M059J (cell line): ENCODE data around the gene MAGI1. TPM values are rescaled to one million over a fixed set of nuclear protein-coding genes. Genes with fewer than 3 reads are reported as not detected.

Source experiments
- DNase-seq: peaks from one replicate; pipeline ENCODE4 v3.0.0-alpha.2; 2012; ENCODE audit warnings: low read depth
- total RNA-seq: library from RNA; depleted of rRNA; stranded (reverse); fragments of >200 nt; shearing (Covaris generic); gene quantifications from 2 replicates; pipeline ENCODE4 v1.2.3, GENCODE V29; 2014

MAGI1 gene
- total RNA-seq, 1 experiment from 2014 or later = 2.8 TPM

GRCh38 chr3:65972765-65973164 is 66.0 kb downstream of the MAGI1 start:
- DNase-seq = no peak

DNA sequence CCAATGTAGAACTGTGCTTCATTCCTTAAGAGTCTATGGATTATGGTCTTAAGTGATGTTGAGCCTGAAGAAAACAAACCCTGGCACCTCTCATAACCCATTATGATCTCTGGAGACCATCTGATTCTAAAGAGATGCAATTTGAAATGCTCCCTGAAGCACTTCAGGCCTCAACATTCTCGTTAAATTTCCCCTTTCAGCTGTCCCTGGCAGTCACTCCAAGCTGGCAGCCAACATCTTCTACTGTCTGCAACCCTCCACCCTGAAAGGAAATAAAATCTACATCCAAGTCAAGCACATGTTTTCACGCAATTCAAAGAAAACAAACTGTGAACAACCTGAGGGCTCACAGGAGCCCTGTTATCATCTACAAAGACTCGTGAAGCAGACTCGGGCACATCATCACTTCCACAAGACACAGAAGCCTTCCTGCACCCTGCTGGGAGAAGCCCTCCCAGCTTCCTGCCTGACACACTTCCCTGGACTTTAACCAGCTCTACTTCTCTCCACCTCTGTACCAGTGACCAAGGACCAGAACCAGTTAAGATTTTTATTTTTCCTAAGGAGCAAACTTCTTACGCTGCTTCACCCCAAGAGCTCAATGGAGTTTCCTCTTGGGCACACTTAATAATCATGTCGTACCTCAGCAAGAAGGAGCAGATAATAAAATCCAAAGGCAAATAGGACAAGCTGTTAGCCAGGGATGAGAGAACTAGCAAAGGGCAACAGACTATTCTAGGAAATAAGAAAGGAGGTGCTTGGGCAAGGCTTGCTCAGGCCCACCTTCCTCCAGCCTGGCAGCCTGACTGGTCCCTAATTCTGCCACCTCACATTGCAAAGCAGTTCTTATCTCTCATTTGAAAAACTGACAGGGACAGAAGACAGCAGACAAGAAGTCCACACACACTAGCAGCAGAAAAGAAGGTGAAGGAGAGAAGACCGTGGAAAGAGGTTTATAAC is 67.1 kb downstream of the MAGI1 start:
- no peak for DNase-seq

DNA sequence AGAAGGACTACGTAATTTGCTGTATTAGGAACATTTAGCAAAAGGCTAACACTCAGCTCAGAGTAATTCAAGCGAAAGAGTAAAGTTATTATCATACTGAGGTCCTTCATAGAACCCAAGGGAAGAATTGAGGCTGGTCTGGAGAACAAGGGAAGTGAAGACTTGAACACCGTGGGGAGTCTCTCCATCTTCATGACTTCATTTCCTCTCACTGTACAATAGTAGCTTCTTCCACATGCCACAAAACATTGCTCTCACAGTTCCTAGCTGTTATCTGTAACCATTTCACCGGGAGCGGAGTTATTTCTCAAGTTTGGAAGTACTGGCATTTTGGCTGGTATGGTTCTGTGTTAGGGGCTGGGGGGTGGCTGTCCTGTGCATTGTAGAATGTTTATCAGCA is 69.7 kb downstream of the MAGI1 start:
- no peak for DNase-seq

GRCh38 chr3:65967451-65967850 is 71.3 kb downstream of the MAGI1 start:
- no peak for DNase-seq

DNA sequence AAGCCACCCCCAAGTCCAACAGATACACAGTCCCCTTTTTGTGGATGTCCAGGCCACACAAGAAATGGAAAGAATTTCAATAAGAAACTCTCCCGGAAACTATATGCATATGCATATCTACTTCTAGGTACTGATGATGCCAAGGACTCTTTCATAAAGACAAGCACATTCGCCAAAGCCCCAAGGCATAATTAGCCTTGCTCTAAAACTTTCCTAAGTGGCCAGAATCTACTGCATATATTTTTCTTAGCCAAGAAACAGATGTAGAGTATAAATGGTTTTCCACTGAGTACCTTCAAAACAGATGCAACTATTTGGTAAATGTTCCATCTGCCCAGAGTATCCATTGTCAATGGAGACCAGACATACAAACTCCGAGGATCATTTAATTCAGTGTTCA is 73.9 kb downstream of the MAGI1 start:
- DNase-seq = no peak

DNA sequence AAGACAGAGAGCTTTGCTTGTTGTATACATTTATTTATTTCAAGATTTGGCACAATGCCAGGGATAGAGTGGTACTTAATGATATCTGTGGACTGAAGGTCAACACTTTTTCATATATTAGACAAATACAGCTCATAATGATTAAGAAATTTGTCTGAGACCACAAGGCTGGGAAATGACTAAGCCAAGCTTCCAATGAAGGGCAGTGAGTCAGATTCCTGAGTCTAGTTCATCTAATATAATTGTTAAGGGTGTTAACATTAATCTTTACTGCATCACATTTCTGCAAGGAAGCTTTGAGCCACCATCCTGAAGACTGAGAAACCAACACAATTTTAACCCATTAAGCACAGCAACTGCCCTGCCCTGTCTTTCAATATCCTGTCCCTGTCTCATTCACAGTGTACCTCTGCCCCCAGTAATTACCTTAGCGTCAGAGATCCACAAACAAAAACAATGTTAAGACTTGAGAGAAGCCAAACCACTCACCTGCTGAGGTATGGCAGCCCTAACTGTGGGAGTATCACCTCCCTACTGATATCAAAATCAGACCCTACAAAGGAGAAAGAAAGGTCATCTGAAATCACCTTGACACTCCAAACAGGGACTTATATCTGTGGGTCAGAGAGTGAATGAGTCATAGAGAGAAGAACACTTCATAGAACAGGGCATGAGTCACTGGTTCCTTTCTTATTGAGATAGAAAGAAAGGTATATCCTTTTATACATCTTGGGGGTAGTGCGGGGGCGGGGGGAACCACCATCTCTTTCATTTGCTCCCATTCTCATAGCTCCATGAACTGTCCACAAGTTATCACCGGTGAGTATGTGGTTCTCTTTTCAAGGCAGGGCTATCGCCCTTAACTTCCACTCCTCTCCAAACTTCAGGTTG is 74.7 kb downstream of the MAGI1 start:
- DNase-seq = peak; percentile 89

- no peak for DNase-seq
Measured at GRCh38 chr3:65961733-65962132, 77.0 kb downstream of the MAGI1 start.

- no peak for DNase-seq
Measured at GRCh38 chr3:65961128-65961527, 77.6 kb downstream of the MAGI1 start.

- no peak for DNase-seq
Measured at GRCh38 chr3:65960087-65960486, 78.6 kb downstream of the MAGI1 start.

- DNase-seq = no peak
Measured at GRCh38 chr3:65958216-65958615, 80.5 kb downstream of the MAGI1 start.

GRCh38 chr3:65955792-65956477 is 82.8 kb downstream of the MAGI1 start:
- peak; percentile 69 for DNase-seq

GRCh38 chr3:65953881-65954733 is 84.6 kb downstream of the MAGI1 start:
- DNase-seq = peak; percentile 32

GRCh38 chr3:65953301-65953812 is 85.4 kb downstream of the MAGI1 start:
- no peak for DNase-seq

DNA sequence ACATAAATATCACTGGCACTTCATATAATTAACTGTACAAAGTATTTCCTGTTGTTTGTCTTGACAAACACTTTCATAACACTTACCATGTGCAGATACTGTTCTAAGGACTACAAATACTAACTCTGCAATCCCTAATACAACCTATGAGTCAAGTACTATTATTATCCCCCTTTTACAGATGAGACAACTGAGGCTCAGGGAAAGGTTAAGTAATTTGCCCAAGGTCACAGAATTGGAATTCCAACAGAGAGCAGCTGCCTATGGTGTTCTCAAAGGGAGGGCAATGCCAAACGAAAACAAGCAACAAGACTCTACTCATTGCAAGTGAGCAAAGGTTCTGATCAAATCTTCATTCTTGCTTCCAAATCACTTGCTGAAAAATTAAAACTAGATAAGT is 85.9 kb downstream of the MAGI1 start:
- DNase-seq = no peak

GRCh38 chr3:65951836-65952505 is 86.7 kb downstream of the MAGI1 start:
- DNase-seq = peak; percentile 53

DNA sequence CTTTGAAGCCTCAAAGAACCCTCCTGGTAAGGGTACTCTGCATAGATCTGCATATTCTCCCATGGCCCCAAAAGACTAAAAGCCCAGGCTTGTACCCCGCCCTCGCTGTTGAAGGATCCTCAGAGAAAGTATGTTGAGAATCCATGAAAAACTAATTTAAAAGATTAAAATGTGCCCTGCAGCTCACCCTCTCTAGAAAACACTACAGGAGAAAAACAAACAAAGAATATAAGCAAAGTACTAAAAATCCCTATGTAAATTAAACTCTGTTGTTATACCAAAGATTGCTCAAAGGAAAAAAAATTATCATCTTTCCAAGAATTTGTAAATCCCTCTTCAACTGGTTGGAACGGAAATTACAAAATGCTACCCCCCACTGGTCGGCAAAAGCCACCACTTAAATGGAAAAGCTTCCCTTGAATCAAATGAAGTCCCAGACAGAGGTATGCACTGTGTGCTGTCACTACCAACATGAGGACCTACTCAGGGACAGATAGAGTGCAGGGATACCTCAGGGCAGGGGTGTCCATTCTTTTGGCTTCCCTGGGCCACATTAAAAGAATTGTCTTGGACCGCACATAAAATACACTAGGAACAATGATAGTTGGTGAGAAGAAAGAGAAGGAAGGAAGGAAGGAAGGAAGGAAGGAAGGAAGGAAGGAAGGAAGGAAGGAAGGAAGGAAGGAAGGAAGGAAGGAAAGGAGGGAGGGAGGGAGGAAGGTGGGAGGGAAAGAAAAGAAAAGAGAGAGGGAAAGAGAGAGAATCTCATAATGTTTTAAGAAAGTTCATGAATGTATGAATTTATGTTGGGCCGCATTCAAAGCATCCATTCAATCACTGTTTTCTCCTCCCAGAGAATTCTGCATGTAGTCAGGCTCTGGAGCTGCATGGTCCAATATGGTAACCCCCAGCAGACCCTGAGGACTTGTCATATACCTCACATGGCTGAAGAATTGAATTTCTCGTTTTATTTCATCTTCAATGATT is 88.1 kb downstream of the MAGI1 start:
- DNase-seq = no peak

DNA sequence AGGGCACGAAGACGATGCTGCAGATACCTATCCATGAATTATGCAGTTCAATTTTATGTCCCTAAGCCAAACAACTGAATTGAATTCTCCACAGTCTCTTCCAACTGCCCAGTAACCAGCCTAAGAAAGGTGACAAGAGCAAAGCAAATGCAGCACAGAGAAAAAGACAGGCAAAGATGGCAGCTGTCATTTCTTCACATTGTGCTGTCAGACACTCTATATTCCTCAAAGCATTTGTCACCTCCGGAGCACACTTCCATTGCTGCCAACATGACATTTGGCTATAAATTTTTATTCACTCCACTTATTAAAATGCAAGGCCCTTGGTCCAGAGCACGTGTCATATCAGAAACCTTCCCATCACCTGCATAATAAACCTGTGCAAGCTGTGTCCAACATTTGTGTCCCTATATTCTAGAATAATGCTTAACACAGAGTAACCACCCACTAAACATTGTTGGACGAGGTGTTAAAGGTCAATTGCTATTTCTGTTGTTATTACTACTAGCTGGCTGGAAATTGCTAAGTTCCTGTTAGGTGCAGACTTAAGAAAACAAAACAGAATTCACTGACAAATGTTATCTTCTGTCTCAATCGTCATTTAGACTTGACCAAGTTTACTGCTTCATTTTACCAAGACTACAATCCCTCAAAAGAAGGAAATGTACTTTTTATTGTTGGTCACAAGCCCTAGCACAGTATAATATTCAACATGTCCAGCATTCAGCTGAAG is 89.7 kb downstream of the MAGI1 start:
- no peak for DNase-seq

DNA sequence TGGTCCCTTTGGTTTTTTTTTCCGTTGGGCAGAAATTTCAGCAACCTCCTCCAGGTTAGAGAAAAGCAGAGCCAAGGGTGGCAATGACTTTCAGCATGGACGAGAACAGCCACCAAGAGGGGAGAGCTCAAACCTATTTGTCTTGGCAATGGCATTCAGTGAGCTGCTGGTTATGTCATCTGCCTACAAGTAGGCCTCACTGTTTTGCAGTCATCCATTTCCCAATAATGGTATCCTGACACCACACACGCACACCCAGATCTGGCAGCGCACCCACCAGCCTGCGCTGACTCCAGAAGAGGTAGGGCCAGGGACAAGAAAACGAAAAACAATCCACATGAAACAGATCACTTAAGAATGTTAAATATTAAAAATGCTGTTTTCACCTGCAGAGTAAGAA is 92.3 kb downstream of the MAGI1 start:
- no peak for DNase-seq
